ENCODE results near the gene ZNF77.
A peak's percentile ranks its signal among the peaks of the same experiment; 100 is the strongest.

ZNF77 gene

DNA sequence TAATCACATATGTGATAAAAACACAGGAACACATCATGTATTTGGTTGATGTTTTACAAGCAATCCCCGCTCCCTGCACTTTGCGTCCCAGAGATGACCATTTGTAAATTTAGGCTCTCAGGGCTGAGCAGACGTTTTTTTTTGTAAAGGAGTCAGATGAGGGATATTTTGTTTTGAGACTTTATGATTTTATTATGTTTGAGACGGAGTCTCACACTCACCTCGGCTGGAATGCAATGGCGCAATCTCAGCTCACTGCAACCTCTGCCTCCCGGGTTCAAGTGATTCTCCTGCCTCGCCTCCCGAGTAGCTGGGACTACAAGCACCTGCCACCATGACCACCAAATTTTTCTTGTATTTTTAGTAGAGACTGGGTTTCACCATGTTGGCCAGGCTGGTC is 34.0 kb upstream of the ZNF77 start:
- no peak for DNase-seq (ENCODE audit: extremely low read depth, low read depth)
- TF ChIP-seq, protein P1, sequence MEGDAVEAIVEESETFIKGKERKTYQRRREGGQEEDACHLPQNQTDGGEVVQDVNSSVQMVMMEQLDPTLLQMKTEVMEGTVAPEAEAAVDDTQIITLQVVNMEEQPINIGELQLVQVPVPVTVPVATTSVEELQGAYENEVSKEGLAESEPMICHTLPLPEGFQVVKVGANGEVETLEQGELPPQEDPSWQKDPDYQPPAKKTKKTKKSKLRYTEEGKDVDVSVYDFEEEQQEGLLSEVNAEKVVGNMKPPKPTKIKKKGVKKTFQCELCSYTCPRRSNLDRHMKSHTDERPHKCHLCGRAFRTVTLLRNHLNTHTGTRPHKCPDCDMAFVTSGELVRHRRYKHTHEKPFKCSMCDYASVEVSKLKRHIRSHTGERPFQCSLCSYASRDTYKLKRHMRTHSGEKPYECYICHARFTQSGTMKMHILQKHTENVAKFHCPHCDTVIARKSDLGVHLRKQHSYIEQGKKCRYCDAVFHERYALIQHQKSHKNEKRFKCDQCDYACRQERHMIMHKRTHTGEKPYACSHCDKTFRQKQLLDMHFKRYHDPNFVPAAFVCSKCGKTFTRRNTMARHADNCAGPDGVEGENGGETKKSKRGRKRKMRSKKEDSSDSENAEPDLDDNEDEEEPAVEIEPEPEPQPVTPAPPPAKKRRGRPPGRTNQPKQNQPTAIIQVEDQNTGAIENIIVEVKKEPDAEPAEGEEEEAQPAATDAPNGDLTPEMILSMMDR (IDR thresholded peaks at IDR 0.05; ENCODE audit: low read depth, low read length, missing control alignments) = no peak
- no peak overlapping the region for H3K4me3 ChIP-seq (replicated peaks; ENCODE audit: low read depth, low read length)

DNA sequence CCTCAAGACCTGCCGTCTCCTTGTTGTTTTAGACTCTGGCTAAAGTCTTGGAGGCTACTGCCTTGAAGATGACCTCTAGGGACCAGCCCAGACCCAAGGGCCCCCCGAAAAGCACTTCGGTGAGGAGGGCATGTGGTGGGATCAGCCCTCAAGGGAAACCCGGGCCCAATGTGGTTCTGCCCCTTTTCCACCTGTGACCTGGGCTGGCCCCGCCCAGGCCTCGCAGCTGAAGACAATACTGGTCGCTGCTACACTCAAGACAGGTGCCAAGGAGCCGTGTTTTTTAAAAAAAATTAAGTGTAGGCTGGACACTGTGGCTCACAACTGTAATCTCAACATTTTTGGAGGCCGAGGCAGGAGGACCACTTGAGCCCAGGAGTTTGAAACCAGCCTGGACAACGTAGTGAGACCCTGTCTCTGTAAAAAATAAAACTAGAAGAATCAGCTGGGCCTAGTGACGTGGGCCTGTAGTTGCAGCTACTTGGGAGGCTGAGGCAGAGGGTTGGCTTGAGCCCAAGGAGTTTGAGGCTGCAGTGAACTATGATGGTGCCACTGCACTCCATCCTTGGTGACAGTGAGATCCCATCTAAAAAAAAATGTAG is 33.5 kb upstream of the ZNF77 start:
- TF ChIP-seq, protein P1 (IDR thresholded peaks at IDR 0.05; ENCODE audit: low read depth, low read length, missing control alignments) = no peak
- no peak overlapping the region for H3K4me3 ChIP-seq (replicated peaks; ENCODE audit: low read depth, low read length)
- no peak for DNase-seq (ENCODE audit: extremely low read depth, low read depth)

DNA sequence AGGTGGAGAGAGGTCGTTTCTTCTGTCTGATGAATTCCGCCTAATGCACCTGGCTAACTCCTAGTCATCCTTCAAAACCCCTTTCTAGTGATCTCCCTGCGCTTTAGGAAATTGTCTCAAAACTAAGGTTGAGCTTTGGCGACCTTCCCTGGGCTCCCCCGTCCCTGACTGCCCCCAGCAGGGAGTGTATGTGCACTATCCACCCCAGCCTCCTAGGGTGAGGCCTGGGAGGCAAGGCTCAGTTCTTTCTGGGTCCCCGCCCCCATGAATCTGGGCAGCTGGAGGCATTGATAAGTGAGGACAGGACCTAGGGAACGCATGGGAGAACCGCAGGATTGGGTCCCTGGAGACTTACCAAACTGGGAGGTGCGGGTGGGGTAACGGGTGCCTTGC is 33.0 kb upstream of the ZNF77 start:
- no peak for DNase-seq (ENCODE audit: extremely low read depth, low read depth)
- H3K4me3 ChIP-seq (replicated peaks; ENCODE audit: low read depth, low read length) = peak overlapping the region; percentile 55; the same call in 1 of the 2 replicates
- TF ChIP-seq, protein P1 (IDR thresholded peaks at IDR 0.05; ENCODE audit: low read depth, low read length, missing control alignments) = no peak

DNA sequence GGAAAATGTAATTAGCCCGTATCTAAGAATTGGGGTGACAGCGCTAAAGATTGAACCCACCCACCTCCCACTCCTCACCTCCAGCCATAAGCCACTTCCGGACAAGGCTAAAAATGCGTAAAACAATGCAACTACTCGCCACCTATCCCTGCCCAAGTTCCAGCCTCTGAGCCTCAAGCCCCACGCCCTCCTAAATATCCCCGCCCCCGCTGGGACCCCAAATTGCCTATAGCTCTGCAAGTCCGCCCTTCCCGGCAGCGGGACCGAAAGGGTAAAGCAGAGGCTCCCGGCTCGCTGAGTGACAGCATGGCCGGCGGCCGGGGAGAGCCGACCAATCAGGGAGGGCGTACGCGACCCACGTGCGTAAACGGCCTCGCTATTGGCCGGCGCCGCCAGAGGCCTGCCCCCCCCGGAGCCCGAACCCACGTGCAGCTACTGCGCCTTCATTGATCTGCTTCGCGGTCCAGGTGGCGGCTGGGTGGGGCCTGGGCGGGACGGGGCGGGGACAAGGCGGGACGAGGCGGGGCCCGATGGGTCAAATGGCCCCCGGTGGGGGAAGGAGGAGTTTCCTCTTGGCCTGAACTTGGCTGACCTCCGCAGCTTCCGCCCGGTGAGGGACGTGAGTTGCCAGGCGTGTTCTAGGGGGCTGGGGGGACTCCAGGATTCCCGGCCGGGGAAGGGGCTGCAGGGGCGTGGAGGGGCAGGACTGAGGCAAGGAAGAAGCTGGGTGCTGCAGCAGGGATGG is 32.4 kb upstream of the ZNF77 start, which contains the start of gene TLE6:
Gene TLE6, plus strand, starts transcription at position 564 of the 745 bp plus-strand sequence. CDS start 670 bp downstream, outside the sequence.
- peak; percentile 83 for DNase-seq (ENCODE audit: extremely low read depth, low read depth)
- TF ChIP-seq, protein P1 (IDR thresholded peaks at IDR 0.05; ENCODE audit: low read depth, low read length, missing control alignments) = no peak
- peak within 1 kb of the TSS; percentile 55 for H3K4me3 ChIP-seq (replicated peaks; ENCODE audit: low read depth, low read length)

DNA sequence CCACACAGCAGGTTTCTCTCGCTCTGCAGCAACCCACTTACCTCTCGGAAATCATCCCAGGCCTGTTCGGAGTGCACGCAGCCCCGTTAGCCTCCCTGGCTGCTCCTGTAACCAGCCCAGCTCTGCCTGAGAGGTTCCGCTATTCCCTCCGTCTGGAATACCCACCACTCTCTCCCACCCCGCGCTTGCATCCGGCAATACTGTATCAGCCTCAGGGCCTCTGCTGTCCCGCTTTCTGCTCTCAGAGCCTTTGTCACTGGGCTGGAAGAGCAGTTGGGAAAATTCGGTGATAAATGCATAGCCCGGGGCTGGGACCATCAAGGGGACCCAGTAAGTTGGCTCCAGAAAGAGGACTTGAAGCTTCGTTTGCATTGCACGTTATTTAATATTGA is 31.8 kb upstream of the ZNF77 start:
- no peak for DNase-seq (ENCODE audit: extremely low read depth, low read depth)
- TF ChIP-seq, protein P1 (IDR thresholded peaks at IDR 0.05; ENCODE audit: low read depth, low read length, missing control alignments) = no peak
- peak overlapping the region; percentile 55 for H3K4me3 ChIP-seq (replicated peaks; ENCODE audit: low read depth, low read length)

DNA sequence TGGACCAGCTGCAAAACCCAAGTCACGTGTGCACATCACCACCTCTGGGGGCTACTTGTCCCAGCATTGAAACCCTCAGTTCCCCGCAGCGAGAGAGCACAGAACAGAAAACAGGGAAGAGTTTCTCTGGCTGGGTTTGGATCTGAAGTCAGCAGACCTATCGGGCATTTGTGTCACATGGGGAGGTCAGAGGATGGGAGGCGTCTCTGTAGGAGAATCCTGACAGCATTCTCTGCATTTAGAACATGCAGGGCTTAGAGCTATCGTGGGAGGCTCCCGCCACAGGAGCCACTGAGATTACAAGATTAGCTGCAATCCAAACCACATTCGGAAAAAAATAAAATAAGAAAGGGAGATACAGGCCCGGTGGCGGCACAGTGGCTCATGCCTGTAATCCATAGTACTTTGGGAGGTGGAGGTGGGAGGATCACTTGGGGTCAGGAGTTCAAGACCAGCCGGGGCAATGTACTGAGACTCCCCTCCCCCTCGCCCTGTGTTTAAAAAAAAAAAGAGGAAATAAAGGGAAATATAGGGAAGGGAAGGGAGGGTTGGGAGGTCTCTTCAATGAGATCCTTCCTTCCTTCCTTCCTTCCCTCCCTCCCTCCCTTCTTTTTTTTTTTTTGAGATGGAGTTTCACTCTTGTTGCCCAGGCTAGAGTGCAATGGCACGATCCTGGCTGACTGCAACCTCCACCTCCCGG is 29.7 kb upstream of the ZNF77 start:
- no peak for DNase-seq (ENCODE audit: extremely low read depth, low read depth)
- TF ChIP-seq, protein P1 (IDR thresholded peaks at IDR 0.05; ENCODE audit: low read depth, low read length, missing control alignments) = no peak
- no peak overlapping the region for H3K4me3 ChIP-seq (replicated peaks; ENCODE audit: low read depth, low read length)

Data from HFF-Myc (cell line).